ENCODE measurements around the gene RASSF3. TPM values are rescaled to one million over a fixed set of nuclear protein-coding genes. Genes with fewer than 3 reads are reported as not detected.

Gene RASSF3
- total and polyA plus RNA-seq, 2 of the 13 experiments (the other 11 are each of a cell fraction or from before 2014, with no cell fraction given) = 15.5 to 16.0 TPM

GRCh38 chr12:64669270-64669842 is 59.1 kb downstream of the RASSF3 start (continued):
- peak; percentile 53 for TF ChIP-seq POGZ (CRISPR knock-in tag; IDR thresholded peaks at IDR 0.05)
- TF ChIP-seq ZMYM2 (CRISPR knock-in tag; IDR thresholded peaks at IDR 0.05) = no peak
- TF ChIP-seq TFE3 (CRISPR knock-in tag; IDR thresholded peaks at IDR 0.05) = no peak
- TF ChIP-seq KAT8 (CRISPR knock-in tag; IDR thresholded peaks at IDR 0.05) = no peak
- TF ChIP-seq IRX3 (CRISPR knock-in tag; IDR thresholded peaks at IDR 0.05; ENCODE audit: borderline replicate concordance, low read depth) = no peak
- TF ChIP-seq MTA1 (CRISPR knock-in tag; IDR thresholded peaks at IDR 0.05; ENCODE audit: borderline replicate concordance) = peak; percentile 88; the same call in 1 of the 2 replicates
- no peak for TF ChIP-seq ZNF501 (CRISPR knock-in tag; IDR thresholded peaks at IDR 0.05)
- TF ChIP-seq KLF6 (CRISPR knock-in tag; IDR thresholded peaks at IDR 0.05) = no peak
- TF ChIP-seq GMEB1 (CRISPR knock-in tag; IDR thresholded peaks at IDR 0.05; ENCODE audit: borderline replicate concordance) = no peak
- 0 out of 2 replicates have a peak, but pooled peaks have one; percentile 29 for TF ChIP-seq ZNF276 (CRISPR knock-in tag; IDR thresholded peaks at IDR 0.05; ENCODE audit: low read depth)
- TF ChIP-seq TOPORS (CRISPR knock-in tag; IDR thresholded peaks at IDR 0.05) = 0 out of 2 replicates have a peak, but pooled peaks have one; percentile 39
- TF ChIP-seq FOSL2 (CRISPR knock-in tag; IDR thresholded peaks at IDR 0.05) = peak; percentile 10; the same call in 1 of the 2 replicates
- TF ChIP-seq NCOA2 (CRISPR knock-in tag; IDR thresholded peaks at IDR 0.05) = peak; percentile 48
- TF ChIP-seq ZNF776 (CRISPR knock-in tag; IDR thresholded peaks at IDR 0.05) = no peak
- no peak for TF ChIP-seq NCOA5 (CRISPR knock-in tag; IDR thresholded peaks at IDR 0.05)
- TF ChIP-seq SRSF1 (optimal IDR thresholded peaks at IDR 0.05; ENCODE audit: low read depth, low read length) = no peak
- TF ChIP-seq GABPB1 (CRISPR knock-in tag; IDR thresholded peaks at IDR 0.05) = peak; percentile 45
- TF ChIP-seq TEAD3 (CRISPR knock-in tag; optimal IDR thresholded peaks at IDR 0.05; ENCODE audit: borderline replicate concordance) = peak; percentile 23
- 0 out of 4 replicates have a peak, but pooled peaks of 1 of the 2 experiments have one; percentile 39 for TF ChIP-seq REST (IDR thresholded peaks at IDR 0.05; ENCODE audit: borderline replicate concordance in 1 of 2, low read depth in 1 of 2, low read length in 2 of 2)
- TF ChIP-seq FOXJ3 (CRISPR knock-in tag; IDR thresholded peaks at IDR 0.05; ENCODE audit: borderline replicate concordance) = peak; percentile 17; the same call in 1 of the 2 replicates
- TF ChIP-seq ARHGAP35 (CRISPR knock-in tag; IDR thresholded peaks at IDR 0.05; ENCODE audit: borderline replicate concordance) = no peak
- TF ChIP-seq ZNF567 (CRISPR knock-in tag; IDR thresholded peaks at IDR 0.05; ENCODE audit: borderline replicate concordance) = 0 out of 2 replicates have a peak, but pooled peaks have one; percentile 49

All from HepG2 (cell line).